OCI-LY7 (cell line): Measurements from ENCODE around the gene HDAC4. TPM values are rescaled to one million over a fixed set of nuclear protein-coding genes. Genes with fewer than 3 reads are reported as not detected.

Source experiments
- BruUV-seq: library from RNA; stranded (reverse); fragments of 400-500 nt; replicated peaks from 2 replicates; lab custom pipeline; 2021; lab: Mats Ljungman, UMichigan
- CTCF ChIA-PET: fragments of 300-600 bp; sonication (Branson Sonifier 250); formaldehyde crosslinking; loops from one replicate; lab custom pipeline; 2022; ENCODE audit warnings: antibody characterized with exemption; ENCODE audit not compliant: unreplicated experiment; lab: Charles Lee
- POLR2A ChIA-PET: fragments of 300-600 bp; sonication (Branson Sonifier 250); formaldehyde crosslinking; loops from one replicate; lab custom pipeline; 2022; ENCODE audit warnings: antibody characterized with exemption; lab: Charles Lee
- DNase-seq: peaks from one replicate; pipeline ENCODE4 v3.0.0-alpha.2; 2015; ENCODE audit warnings: low spot score
- H2AFZ ChIP-seq: fragments of 200-600 bp; sonication (generic), shearing (Covaris generic); 2 replicates; pipeline ENCODE4 v1.6.1; 2014; ENCODE audit warnings: mild to moderate bottlenecking, antibody characterized with exemption, low read length, moderate library complexity
- H3K27ac ChIP-seq: fragments of 200-600 bp; sonication (generic); 2 replicates; pipeline ENCODE4 v1.5.1; 2014; ENCODE audit warnings: mixed run types, low read depth, mild to moderate bottlenecking, moderate library complexity, low read length, inconsistent platforms; ENCODE audit not compliant: poor library complexity, severe bottlenecking
- H3K36me3 ChIP-seq: fragments of 200-600 bp; sonication (generic); 2 replicates; pipeline ENCODE4 v1.6.1; 2014; ENCODE audit warnings: mild to moderate bottlenecking, antibody characterized with exemption, low read length, moderate library complexity, mixed read lengths; ENCODE audit not compliant: insufficient read depth
- H3K4me1 ChIP-seq: fragments of 200-600 bp; sonication (generic); 2 replicates; pipeline ENCODE4 v1.5.1; 2014; ENCODE audit warnings: mild to moderate bottlenecking, low read length; ENCODE audit not compliant: insufficient read depth, poor library complexity, severe bottlenecking
- H3K4me2 ChIP-seq: fragments of 200-600 bp; sonication (generic); 2 replicates; pipeline ENCODE4 v1.6.1; 2014; ENCODE audit warnings: mild to moderate bottlenecking, low read length
- H3K4me3 ChIP-seq: fragments of 200-600 bp; sonication (generic); 2 replicates; pipeline ENCODE4 v1.5.1; 2014; ENCODE audit warnings: mild to moderate bottlenecking, low read depth, low read length; ENCODE audit not compliant: poor library complexity, severe bottlenecking
- H3K79me2 ChIP-seq: fragments of 200-600 bp; sonication (generic); 2 replicates; pipeline ENCODE4 v1.6.1; 2016; ENCODE audit warnings: low read depth, mild to moderate bottlenecking, low read length, moderate library complexity, mixed read lengths; ENCODE audit not compliant: insufficient read depth
- H3K9me2 ChIP-seq: fragments of 200-600 bp; sonication (generic); 2 replicates; pipeline ENCODE4 v1.6.1; 2016; ENCODE audit warnings: mild to moderate bottlenecking, low read length, mixed read lengths; ENCODE audit not compliant: insufficient read depth
- H3K9me3 ChIP-seq: fragments of 200-600 bp; sonication (generic); 2 replicates; pipeline ENCODE4 v1.6.1; 2014; ENCODE audit warnings: mild to moderate bottlenecking, mixed run types, low read length, mixed read lengths
- H4K20me1 ChIP-seq: fragments of 200-600 bp; sonication (generic); 2 replicates; pipeline ENCODE4 v1.6.1; 2014; ENCODE audit warnings: mild to moderate bottlenecking, antibody characterized with exemption, low read length, moderate library complexity, mixed read lengths; ENCODE audit not compliant: insufficient read depth
- EZH2phosphoT487 ChIP-seq: fragments of 200-600 bp; sonication (generic); IDR thresholded peaks from 2 replicates; pipeline ENCODE4 v1.6.1; 2018; ENCODE audit warnings: low read depth, borderline replicate concordance, mild to moderate bottlenecking, mixed run types, antibody characterized with exemption, low read length, moderate library complexity, mixed read lengths
- intact Hi-C: fragments of 100-400 bp; cut with micrococcal nuclease; formaldehyde crosslinking; loops from one replicate; pipeline ENCODE4 v1.10.0; 2022; ENCODE audit not compliant: unreplicated experiment
- total RNA-seq, 2 experiments: library from RNA; depleted of rRNA in 1 of 2; stranded (reverse); fragments of >200 nt in 1 of 2; shearing (Covaris generic) in 1 of 2; gene quantifications; 2 replicates each; pipeline ENCODE4 v1.2.3, GENCODE V29; 2014 to 2022
- TF ChIP-seq, protein P1 (sequence below): fragments of 200-600 bp; sonication (generic); conservative IDR thresholded peaks from 2 replicates; pipeline ENCODE4 v1.5.1; 2014; ENCODE audit warnings: mild to moderate bottlenecking, antibody characterized with exemption, low read length, moderate library complexity, mixed read lengths

HDAC4 gene
- total RNA-seq, 2 experiments from 2014 or later = 10.2 to 20.6 TPM

- TF ChIP-seq, protein P1, sequence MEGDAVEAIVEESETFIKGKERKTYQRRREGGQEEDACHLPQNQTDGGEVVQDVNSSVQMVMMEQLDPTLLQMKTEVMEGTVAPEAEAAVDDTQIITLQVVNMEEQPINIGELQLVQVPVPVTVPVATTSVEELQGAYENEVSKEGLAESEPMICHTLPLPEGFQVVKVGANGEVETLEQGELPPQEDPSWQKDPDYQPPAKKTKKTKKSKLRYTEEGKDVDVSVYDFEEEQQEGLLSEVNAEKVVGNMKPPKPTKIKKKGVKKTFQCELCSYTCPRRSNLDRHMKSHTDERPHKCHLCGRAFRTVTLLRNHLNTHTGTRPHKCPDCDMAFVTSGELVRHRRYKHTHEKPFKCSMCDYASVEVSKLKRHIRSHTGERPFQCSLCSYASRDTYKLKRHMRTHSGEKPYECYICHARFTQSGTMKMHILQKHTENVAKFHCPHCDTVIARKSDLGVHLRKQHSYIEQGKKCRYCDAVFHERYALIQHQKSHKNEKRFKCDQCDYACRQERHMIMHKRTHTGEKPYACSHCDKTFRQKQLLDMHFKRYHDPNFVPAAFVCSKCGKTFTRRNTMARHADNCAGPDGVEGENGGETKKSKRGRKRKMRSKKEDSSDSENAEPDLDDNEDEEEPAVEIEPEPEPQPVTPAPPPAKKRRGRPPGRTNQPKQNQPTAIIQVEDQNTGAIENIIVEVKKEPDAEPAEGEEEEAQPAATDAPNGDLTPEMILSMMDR = no peak
- TF ChIP-seq EZH2phosphoT487 = no peak
- H3K4me2 ChIP-seq = no peak overlapping the region
- no peak overlapping the region for H2AFZ ChIP-seq
- H4K20me1 ChIP-seq = no peaks in the 10 kb centered on the region
- no peaks in the 10 kb centered on the region for H3K79me2 ChIP-seq
- no peaks in the 10 kb centered on the region for H3K9me2 ChIP-seq
- no peaks in the 10 kb centered on the region for H3K4me1 ChIP-seq
- no TSS peak for BruUV-seq
- ChIA-PET POLR2A (no interaction called here), CTCF (no interaction called here)
- no peaks in the 10 kb centered on the region for H3K9me3 ChIP-seq
- no peaks in the 10 kb centered on the region for H3K36me3 ChIP-seq
- no peak overlapping the region for H3K4me3 ChIP-seq
- intact Hi-C loops = no loop called here
- no peak for DNase-seq
- H3K27ac ChIP-seq = no peak overlapping the region
Observed at GRCh38 chr2:239198221-239198620, 202.6 kb downstream of the HDAC4 start.

DNA sequence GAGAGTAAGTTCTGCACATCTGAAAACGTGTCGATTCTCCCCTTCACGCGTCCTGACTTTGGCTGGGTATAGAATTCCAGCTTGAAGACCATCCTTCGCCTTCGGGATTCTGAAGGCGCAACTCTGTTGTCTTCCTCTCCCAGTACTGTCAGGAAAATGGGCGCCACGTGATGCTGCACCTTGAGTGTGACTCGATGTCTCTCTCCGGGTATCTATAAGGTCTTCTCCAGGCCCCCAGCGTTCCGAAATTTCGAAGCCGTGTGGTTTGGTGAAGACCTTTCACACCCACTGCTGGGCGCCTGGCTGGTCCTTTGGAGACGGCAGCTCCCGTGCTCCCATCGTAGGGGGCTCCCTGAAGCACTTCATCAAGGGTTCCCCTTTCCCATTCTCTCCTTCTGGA is 203.7 kb downstream of the HDAC4 start:
- H3K4me3 ChIP-seq = no peak overlapping the region
- no TSS peak for BruUV-seq
- ChIA-PET POLR2A (no interaction called here), CTCF (no interaction called here)
- H2AFZ ChIP-seq = no peak overlapping the region
- no peaks in the 10 kb centered on the region for H3K36me3 ChIP-seq
- no peaks in the 10 kb centered on the region for H3K9me2 ChIP-seq
- no peak overlapping the region for H3K27ac ChIP-seq
- no peak overlapping the region for H3K4me2 ChIP-seq
- no peak for TF ChIP-seq EZH2phosphoT487
- TF ChIP-seq, protein P1 = no peak
- H4K20me1 ChIP-seq = no peaks in the 10 kb centered on the region
- no peaks in the 10 kb centered on the region for H3K9me3 ChIP-seq
- intact Hi-C loops = no loop called here
- DNase-seq = no peak
- no peaks in the 10 kb centered on the region for H3K79me2 ChIP-seq
- H3K4me1 ChIP-seq = no peaks in the 10 kb centered on the region

DNA sequence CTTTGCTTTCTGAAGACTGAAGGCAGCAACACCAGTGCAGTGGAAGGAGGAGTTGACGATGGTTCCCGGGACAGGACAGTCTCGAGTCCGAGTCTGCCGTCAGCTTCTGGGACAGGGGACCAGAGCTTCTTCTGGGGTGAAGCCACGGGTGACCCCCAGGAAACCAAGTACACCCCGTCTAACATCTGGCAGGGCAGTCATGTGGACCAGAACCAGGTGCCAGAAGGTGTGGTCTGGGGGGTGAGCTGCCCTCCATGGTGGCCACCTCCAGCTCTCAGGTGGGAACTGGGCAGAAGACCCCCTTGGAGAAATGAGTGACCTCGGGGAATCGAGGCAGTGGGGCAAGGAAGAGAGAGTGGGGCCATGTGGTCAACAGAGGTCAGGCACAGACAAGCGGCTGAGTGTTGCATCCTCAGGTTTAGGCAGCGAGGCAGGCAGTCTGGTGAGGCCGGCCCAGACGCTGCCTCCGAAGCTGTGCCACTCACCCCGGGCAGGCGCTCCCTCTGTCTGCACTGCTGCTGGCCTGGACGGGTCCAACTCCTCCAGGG is 204.3 kb downstream of the HDAC4 start:
- Histone ChIP-seq H3K9me3 (no peaks in the 10 kb centered on the region), H3K27ac (no peak overlapping the region), H3K4me3 (no peak overlapping the region), H4K20me1 (no peaks in the 10 kb centered on the region), H3K36me3 (no peaks in the 10 kb centered on the region), H3K4me2 (no peak overlapping the region), H2AFZ (no peak overlapping the region), H3K79me2 (no peaks in the 10 kb centered on the region), H3K9me2 (no peaks in the 10 kb centered on the region), H3K4me1 (no peaks in the 10 kb centered on the region)
- BruUV-seq = no TSS peak
- POLR2A ChIA-PET = no interaction called here
- TF ChIP-seq, protein P1 = no peak
- no peak for TF ChIP-seq EZH2phosphoT487
- DNase-seq = no peak
- CTCF ChIA-PET = no interaction called here
- intact Hi-C loops = no loop called here
